NT2/D1 (cell line): ENCODE measurements around the gene CIDEA.

ENCODE experiments used
- DNase-seq: peaks from one replicate; pipeline ENCODE4 v3.0.0-alpha.2; 2011; ENCODE audit warnings: low read depth, low spot score
- H3K27me3 ChIP-seq: 2 replicates; pipeline ENCODE4 v1.6.0; 2011; ENCODE audit warnings: mild to moderate bottlenecking; ENCODE audit not compliant: insufficient read length, insufficient read depth
- H3K36me3 ChIP-seq: 2 replicates; pipeline ENCODE4 v1.6.1; 2011; ENCODE audit warnings: mild to moderate bottlenecking, low read length, mixed read lengths; ENCODE audit not compliant: insufficient read depth, insufficient read length
- H3K4me1 ChIP-seq: 2 replicates; pipeline ENCODE4 v1.5.1; 2011; ENCODE audit not compliant: insufficient read depth, insufficient read length
- H3K4me3 ChIP-seq: 2 replicates; pipeline ENCODE4 v1.5.1; 2011; ENCODE audit warnings: low read depth; ENCODE audit not compliant: insufficient read length
- H3K9ac ChIP-seq: 2 replicates; pipeline ENCODE4 v1.6.0; 2011; ENCODE audit warnings: low read depth; ENCODE audit not compliant: insufficient read length
- H3K9me3 ChIP-seq: 2 replicates; pipeline ENCODE4 v1.5.1; 2011; ENCODE audit warnings: mild to moderate bottlenecking, low read length; ENCODE audit not compliant: insufficient read depth
- SUZ12 ChIP-seq: IDR thresholded peaks from 2 replicates; pipeline ENCODE4 v1.6.1; 2011; ENCODE audit not compliant: insufficient read length, insufficient read depth; ENCODE audit errors: extremely low read depth
- YY1 ChIP-seq: IDR thresholded peaks from 2 replicates; pipeline ENCODE4 v1.6.1; 2011; ENCODE audit not compliant: insufficient read length, insufficient read depth
- ZNF274 ChIP-seq: IDR thresholded peaks from 2 replicates; pipeline ENCODE4 v1.6.1; 2011; ENCODE audit warnings: mild to moderate bottlenecking, low read depth, low read length

Gene CIDEA

GRCh38 chr18:12283256-12283655, 29.1 kb downstream of the CIDEA start:
- Histone ChIP-seq H3K36me3 (no peaks in the 10 kb centered on the region), H3K4me3 (no peak overlapping the region), H3K27me3 (peaks cover 17% of the 10 kb centered on the region), H3K9me3 (no peaks in the 10 kb centered on the region), H3K9ac (no peak overlapping the region), H3K4me1 (peaks cover 4% of the 10 kb centered on the region)
- DNase-seq = no peak
- TF ChIP-seq SUZ12 = no peak
- no peak for TF ChIP-seq YY1
- TF ChIP-seq ZNF274 = no peak

- Histone ChIP-seq H3K36me3 (no peaks in the 10 kb centered on the region), H3K9ac (no peak overlapping the region), H3K9me3 (no peaks in the 10 kb centered on the region), H3K4me1 (peaks cover 2% of the 10 kb centered on the region), H3K27me3 (peaks cover 21% of the 10 kb centered on the region), H3K4me3 (no peak overlapping the region)
- DNase-seq = no peak
- TF ChIP-seq YY1 = no peak
Measured at GRCh38 chr18:12283666-12284065, 29.5 kb downstream of the CIDEA start.

- H3K27me3 ChIP-seq = peaks cover 22% of the 10 kb centered on the region
- no peak for DNase-seq
- TF ChIP-seq YY1 = no peak
- no peak for TF ChIP-seq ZNF274
- TF ChIP-seq SUZ12 = no peak
- H3K9ac ChIP-seq = peak overlapping the region; percentile 37
- no peaks in the 10 kb centered on the region for H3K36me3 ChIP-seq
- H3K9me3 ChIP-seq = no peaks in the 10 kb centered on the region
- H3K4me1 ChIP-seq = peaks cover 2% of the 10 kb centered on the region
- no peak overlapping the region for H3K4me3 ChIP-seq
Measured at GRCh38 chr18:12287131-12287681, 33.0 kb downstream of the CIDEA start.

GRCh38 chr18:12287684-12288402, 33.7 kb downstream of the CIDEA start:
- Histone ChIP-seq H3K4me3 (peak overlapping the region; percentile 44), H3K9ac (peak overlapping the region; percentile 37), H3K36me3 (no peaks in the 10 kb centered on the region), H3K9me3 (no peaks in the 10 kb centered on the region), H3K27me3 (peaks cover 22% of the 10 kb centered on the region), H3K4me1 (peaks cover 2% of the 10 kb centered on the region)
- TF ChIP-seq ZNF274 (no peak), SUZ12 (no peak)
- DNase-seq = no peak

- TF ChIP-seq ZNF274 (no peak), YY1 (no peak), SUZ12 (no peak)
- Histone ChIP-seq H3K9ac (peak overlapping the region; percentile 37), H3K4me3 (peak overlapping the region; percentile 44), H3K36me3 (no peaks in the 10 kb centered on the region), H3K4me1 (no peaks in the 10 kb centered on the region), H3K27me3 (peaks cover 22% of the 10 kb centered on the region), H3K9me3 (no peaks in the 10 kb centered on the region)
- no peak for DNase-seq
Measured at GRCh38 chr18:12288403-12288755, 34.2 kb downstream of the CIDEA start.

GRCh38 chr18:12290086-12290485, 35.9 kb downstream of the CIDEA start:
- H3K36me3 ChIP-seq = no peaks in the 10 kb centered on the region
- no peak overlapping the region for H3K9ac ChIP-seq
- no peak for DNase-seq
- H3K4me3 ChIP-seq = no peak overlapping the region
- H3K4me1 ChIP-seq = no peaks in the 10 kb centered on the region
- H3K27me3 ChIP-seq = peaks cover 22% of the 10 kb centered on the region
- no peaks in the 10 kb centered on the region for H3K9me3 ChIP-seq
- TF ChIP-seq ZNF274 = no peak
- no peak for TF ChIP-seq YY1

GRCh38 chr18:12291161-12291560, 37.0 kb downstream of the CIDEA start:
- Histone ChIP-seq H3K4me3 (no peak overlapping the region), H3K9ac (no peak overlapping the region), H3K27me3 (peaks cover 22% of the 10 kb centered on the region), H3K4me1 (no peaks in the 10 kb centered on the region), H3K9me3 (no peaks in the 10 kb centered on the region), H3K36me3 (no peaks in the 10 kb centered on the region)
- no peak for DNase-seq
- TF ChIP-seq ZNF274 (no peak), SUZ12 (no peak), YY1 (no peak)
